ENCODE data around the gene ELP5. TPM values are rescaled to one million over a fixed set of nuclear protein-coding genes. Genes with fewer than 3 reads are reported as not detected.

The ELP5 gene
- total and polyA plus RNA-seq, 2 donors (not counting 1 experiment from before 2014, with no cell fraction given) = 48.0 to 69.9 TPM

DNA sequence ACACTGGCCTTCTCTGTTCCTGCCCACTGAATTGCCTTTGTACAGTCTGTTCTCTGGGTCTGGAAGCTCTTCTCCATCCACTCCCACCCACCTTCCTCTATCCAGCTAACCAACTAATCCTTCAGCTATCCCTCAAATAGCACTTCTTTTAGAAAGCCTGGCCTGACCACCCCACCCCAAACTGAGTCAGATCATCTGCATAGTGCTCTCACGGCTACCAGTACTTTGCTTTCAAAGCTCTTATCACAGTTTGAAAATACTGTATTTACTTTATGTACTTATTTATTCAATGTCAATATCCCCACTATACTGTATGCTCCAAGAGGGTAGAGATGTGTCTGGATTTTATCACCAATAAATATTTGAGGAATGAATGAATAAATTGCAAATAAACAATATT lies 14.8 kb downstream of the ELP5 start:
- Histone ChIP-seq H3K36me3 (replicated peaks in 1 of 2; ENCODE audit: control extremely low read depth in 1 of 2, control insufficient read depth in 1 of 2, extremely low read depth in 1 of 2, insufficient read depth in 2 of 2, low read length in 1 of 2) (no peaks in the 10 kb centered on the region), H3K9me3 (ENCODE audit: control extremely low read depth in 1 of 3, control insufficient read depth in 2 of 3, insufficient read depth in 1 of 3, low read length in 2 of 3) (peaks cover 0 to 4% (median 0%) of the 10 kb centered on the region in 3 donors), H3K27ac (ENCODE audit: low read length in 2 of 2) (no peak overlapping the region), H4K20me1 (ENCODE audit: control insufficient read depth, insufficient read depth, low read length, poor library complexity, severe bottlenecking) (no peaks in the 10 kb centered on the region), H3K4me1 (ENCODE audit: control insufficient read depth in 2 of 2, insufficient read depth in 2 of 2, low read length in 2 of 2) (peaks cover 19% of the 10 kb centered on the region in 2 donors), H3K79me2 (ENCODE audit: control insufficient read depth, insufficient read depth, low read length) (no peaks in the 10 kb centered on the region), H3K4me2 (replicated peaks; ENCODE audit: low read depth, low read length, poor library complexity, severe bottlenecking) (no peak overlapping the region), H3K9ac (ENCODE audit: low read length) (no peak overlapping the region), H3K27me3 (replicated peaks in 1 of 4; ENCODE audit: control extremely low read depth in 1 of 4, control insufficient read depth in 3 of 4, insufficient read depth in 4 of 4, low read length in 3 of 4) (peaks cover 0 to 20% (median 9%) of the 10 kb centered on the region in 4 experiments), H2AFZ (ENCODE audit: insufficient read depth, low read depth, low read length, poor library complexity, severe bottlenecking) (no peak overlapping the region), H3K4me3 (ENCODE audit: control extremely low read depth in 1 of 5, extremely low read depth in 1 of 5, insufficient read depth in 1 of 5, low read depth in 2 of 5, low read length in 4 of 5) (no peak overlapping the region)
- no peak for DNase-seq
- Mint-ChIP-seq H3K27ac (no peak overlapping the region), H3K27me3 (peaks cover 30% of the 10 kb centered on the region), H3K4me3 (no peak overlapping the region), H3K4me1 (peaks cover 18% of the 10 kb centered on the region), H3K9me3 (ENCODE audit: insufficient read depth) (no peaks in the 10 kb centered on the region)
- ChIA-PET CTCF (interaction anchor here (0.7 to 1.7 kb wide), 4 partner anchors 11 to 210 kb away, joined by 3 to 5 read pairs (median 3); no protein-coding TSS in a partner anchor), POLR2A (no interaction called here)
- intact Hi-C loops (cut with micrococcal nuclease) = no loop called here
- no peak for ATAC-seq (ENCODE audit: low read depth)
- no CpG with 5 or more reads among the region's 1 CpG for WGBS (ENCODE audit: insufficient coverage)
- TF ChIP-seq, protein P1, sequence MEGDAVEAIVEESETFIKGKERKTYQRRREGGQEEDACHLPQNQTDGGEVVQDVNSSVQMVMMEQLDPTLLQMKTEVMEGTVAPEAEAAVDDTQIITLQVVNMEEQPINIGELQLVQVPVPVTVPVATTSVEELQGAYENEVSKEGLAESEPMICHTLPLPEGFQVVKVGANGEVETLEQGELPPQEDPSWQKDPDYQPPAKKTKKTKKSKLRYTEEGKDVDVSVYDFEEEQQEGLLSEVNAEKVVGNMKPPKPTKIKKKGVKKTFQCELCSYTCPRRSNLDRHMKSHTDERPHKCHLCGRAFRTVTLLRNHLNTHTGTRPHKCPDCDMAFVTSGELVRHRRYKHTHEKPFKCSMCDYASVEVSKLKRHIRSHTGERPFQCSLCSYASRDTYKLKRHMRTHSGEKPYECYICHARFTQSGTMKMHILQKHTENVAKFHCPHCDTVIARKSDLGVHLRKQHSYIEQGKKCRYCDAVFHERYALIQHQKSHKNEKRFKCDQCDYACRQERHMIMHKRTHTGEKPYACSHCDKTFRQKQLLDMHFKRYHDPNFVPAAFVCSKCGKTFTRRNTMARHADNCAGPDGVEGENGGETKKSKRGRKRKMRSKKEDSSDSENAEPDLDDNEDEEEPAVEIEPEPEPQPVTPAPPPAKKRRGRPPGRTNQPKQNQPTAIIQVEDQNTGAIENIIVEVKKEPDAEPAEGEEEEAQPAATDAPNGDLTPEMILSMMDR (IDR thresholded peaks at IDR 0.05) = no peak
- no peak for TF ChIP-seq EZH2 (IDR thresholded peaks at IDR 0.05; ENCODE audit: borderline replicate concordance, insufficient read depth, low read depth, low read length, poor library complexity, severe bottlenecking)

DNA sequence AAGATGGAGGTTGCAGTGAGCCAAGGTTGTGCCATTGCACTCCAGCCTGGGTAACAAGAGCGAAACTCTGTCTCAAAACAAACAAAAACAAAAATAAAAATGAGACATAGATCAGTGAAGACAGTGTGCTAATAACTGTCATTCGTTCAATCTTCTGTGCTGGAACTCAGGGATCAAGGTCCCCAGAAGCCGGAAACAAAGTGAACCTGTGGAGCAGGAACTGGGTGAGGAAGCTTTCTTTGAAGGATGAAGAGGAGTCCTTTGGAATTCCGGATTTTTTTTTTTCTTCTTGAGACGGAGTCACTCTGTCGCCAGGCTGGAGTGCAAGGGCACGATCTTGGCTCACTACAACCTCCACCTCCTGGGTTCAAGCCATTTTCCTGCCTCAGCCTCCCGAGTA lies 27.4 kb downstream of the ELP5 start:
- ChIA-PET POLR2A (interaction anchor here (0.7 kb wide), 1 partner anchor 164 kb away, joined by 4 read pairs; no protein-coding TSS in a partner anchor), CTCF (interaction anchor here (0.6 to 10.9 kb wide), 10 partner anchors 10 to 281 kb away, joined by 3 to 115 read pairs (median 3); partner anchors contain the start of gene ACAP1)
- Histone ChIP-seq H3K9me3 (ENCODE audit: control extremely low read depth in 1 of 3, control insufficient read depth in 2 of 3, insufficient read depth in 1 of 3, low read length in 2 of 3) (peaks cover 0 to 16% (median 0%) of the 10 kb centered on the region in 3 donors), H3K9ac (ENCODE audit: low read length) (no peak overlapping the region), H3K27ac (ENCODE audit: low read length in 2 of 2) (no peak overlapping the region), H3K27me3 (replicated peaks in 1 of 4; ENCODE audit: control extremely low read depth in 1 of 4, control insufficient read depth in 3 of 4, insufficient read depth in 4 of 4, low read length in 3 of 4) (peaks cover 0 to 34% (median 13%) of the 10 kb centered on the region in 4 experiments), H3K4me1 (ENCODE audit: control insufficient read depth in 2 of 2, insufficient read depth in 2 of 2, low read length in 2 of 2) (peaks cover 20 to 31% of the 10 kb centered on the region in 2 donors), H4K20me1 (ENCODE audit: control insufficient read depth, insufficient read depth, low read length, poor library complexity, severe bottlenecking) (no peaks in the 10 kb centered on the region), H3K4me2 (replicated peaks; ENCODE audit: low read depth, low read length, poor library complexity, severe bottlenecking) (no peak overlapping the region), H2AFZ (ENCODE audit: insufficient read depth, low read depth, low read length, poor library complexity, severe bottlenecking) (no peak overlapping the region), H3K36me3 (replicated peaks in 1 of 2; ENCODE audit: control extremely low read depth in 1 of 2, control insufficient read depth in 1 of 2, extremely low read depth in 1 of 2, insufficient read depth in 2 of 2, low read length in 1 of 2) (no peaks in the 10 kb centered on the region), H3K4me3 (ENCODE audit: control extremely low read depth in 1 of 5, extremely low read depth in 1 of 5, insufficient read depth in 1 of 5, low read depth in 2 of 5, low read length in 4 of 5) (no peak overlapping the region), H3K79me2 (ENCODE audit: control insufficient read depth, insufficient read depth, low read length) (no peaks in the 10 kb centered on the region)
- intact Hi-C loops (cut with micrococcal nuclease) = no loop called here
- H3K4me1 Mint-ChIP-seq = peaks cover 20% of the 10 kb centered on the region
- DNase-seq (no peak), ATAC-seq (ENCODE audit: low read depth) (no peak)
- TF ChIP-seq, protein P1 (IDR thresholded peaks at IDR 0.05) = no peak
- no peak for TF ChIP-seq EZH2 (IDR thresholded peaks at IDR 0.05; ENCODE audit: borderline replicate concordance, insufficient read depth, low read depth, low read length, poor library complexity, severe bottlenecking)
- H3K27ac Mint-ChIP-seq = no peak overlapping the region
- no peak overlapping the region for H3K4me3 Mint-ChIP-seq
- H3K27me3 Mint-ChIP-seq = peaks cover 16% of the 10 kb centered on the region
- 88% methylated on average over 5 of the region's 8 CpGs for WGBS (ENCODE audit: insufficient coverage)
- no peaks in the 10 kb centered on the region for H3K9me3 Mint-ChIP-seq (ENCODE audit: insufficient read depth)

Measured in B cell (primary cell).